Activated effector memory CD4-positive, alpha-beta T cell treated with anti-CD3 and anti-CD28 coated beads, Interleukin-2, amount 50 U/mL, for 16 hours (primary cell): ENCODE data around the gene KRT76.
A peak's percentile ranks its signal among the peaks of the same experiment; 100 is the strongest.

ENCODE experiments used
- DNase-seq: peaks from one replicate; pipeline ENCODE4 v3.0.0-alpha.2; 2020

Gene KRT76

DNA sequence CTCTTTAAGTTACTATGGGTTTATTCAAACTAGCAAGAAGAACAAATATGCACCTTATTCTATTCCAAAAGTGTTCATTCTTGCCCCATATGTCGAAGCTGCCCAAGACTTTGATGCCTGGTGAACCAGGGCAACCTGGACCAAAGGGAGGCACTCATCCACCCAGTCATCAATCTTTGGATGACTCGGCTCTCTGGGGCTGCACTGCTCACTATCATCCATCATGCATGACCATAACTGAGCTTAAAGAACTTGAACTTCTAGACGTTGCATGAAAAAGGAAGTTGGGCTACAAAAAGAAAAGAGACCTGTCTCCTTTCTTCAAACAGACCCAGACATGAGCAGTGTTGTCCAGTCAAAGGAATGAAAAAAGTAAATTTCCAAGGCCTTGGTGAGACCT, 35.6 kb upstream of the KRT76 start:
- no peak for DNase-seq

DNA sequence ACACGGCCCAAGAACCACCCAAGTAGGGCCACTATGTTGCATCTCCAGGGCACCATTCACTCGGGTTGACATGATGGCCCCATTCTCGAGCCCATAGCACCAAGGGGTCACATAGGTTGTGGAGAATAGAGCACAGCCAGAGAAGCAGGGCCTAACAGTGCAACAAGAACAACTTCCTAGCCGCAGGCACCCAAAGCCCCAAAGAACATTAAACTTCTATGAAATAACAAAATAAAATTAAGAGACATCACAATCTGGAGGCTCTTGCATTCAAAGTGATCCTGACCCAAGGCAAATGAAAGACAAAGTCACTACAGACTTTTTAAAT, 34.9 kb upstream of the KRT76 start:
- DNase-seq: no peak

DNA sequence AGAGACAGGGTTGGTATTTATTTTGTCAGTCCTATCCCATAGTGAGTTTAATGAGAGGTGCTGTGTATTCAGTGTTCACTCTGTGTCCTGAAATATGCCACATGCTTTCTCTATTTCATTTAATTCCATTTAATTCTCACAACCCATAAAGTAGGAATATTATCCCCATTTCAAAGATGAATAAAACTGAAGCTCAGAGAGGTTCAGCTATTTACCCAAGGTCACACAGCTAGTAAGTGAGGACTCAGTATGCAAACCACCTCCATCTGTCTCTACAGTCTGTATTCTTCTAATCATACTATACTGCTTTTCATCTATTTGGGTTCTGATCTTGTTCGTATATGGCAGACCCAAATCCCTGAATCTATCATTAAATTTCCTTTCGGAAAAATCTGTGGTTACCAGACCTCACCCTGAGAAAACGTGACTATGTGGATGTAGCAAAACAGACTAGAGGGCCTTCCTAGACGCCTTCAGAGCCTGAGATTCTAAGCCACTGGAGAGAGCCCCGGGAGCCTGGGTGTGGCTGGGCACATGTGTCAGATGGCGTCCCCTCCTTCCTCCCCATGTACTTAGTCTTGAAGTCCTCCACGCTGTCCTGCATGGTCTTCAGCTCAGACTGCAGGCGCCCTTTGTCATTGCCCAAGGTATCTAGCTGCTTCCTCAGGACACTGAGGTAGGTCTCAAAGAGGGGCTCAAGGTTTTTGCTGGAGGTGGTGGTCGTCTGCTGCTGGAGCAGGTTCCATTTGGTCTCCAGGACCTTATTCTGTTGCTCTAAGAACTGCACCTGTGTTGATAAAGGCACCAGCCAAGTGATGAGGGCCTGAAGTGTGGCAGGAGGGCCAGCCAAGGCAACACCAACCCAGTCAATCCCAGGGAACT, 34.3 kb upstream of the KRT76 start:
- DNase-seq: no peak

DNA sequence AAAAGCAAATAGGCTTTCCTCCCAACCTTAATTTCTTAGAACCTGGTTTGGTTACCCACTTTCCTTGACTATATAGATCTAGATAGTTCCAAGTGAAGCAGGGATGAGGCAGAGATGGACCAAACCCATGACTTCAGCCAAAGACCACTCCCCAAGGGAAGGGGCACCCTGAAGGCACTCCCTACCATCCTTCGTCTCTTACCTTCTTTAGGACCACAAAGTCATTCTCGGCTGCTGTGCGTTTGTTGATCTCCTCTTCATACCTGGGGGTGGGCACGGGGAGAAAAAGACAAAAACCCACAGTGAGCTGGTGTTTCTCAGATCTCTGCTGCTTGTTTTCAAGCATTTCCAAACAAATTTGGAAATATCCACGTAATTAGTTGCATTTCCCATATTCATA, 33.4 kb upstream of the KRT76 start:
- no peak for DNase-seq

DNA sequence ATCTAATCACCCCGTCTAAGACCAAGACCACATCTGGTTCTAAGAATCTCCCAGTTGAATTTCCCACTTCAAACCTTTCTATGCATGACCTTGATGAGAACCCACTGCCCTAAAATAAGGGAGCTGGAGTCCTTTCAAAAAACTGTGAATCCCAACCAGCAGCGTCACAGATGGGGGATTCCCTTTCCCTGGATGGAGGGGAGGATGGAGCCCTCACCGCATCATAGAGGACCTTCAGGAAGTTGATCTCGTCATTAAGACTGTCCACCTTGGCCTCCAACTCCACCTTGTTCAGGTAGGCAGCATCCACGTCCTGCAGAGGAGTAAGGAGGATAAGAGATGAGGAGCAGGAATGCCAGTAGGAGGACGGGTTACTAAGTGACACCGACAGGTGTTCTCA, 32.0 kb upstream of the KRT76 start:
- DNase-seq: no peak

DNA sequence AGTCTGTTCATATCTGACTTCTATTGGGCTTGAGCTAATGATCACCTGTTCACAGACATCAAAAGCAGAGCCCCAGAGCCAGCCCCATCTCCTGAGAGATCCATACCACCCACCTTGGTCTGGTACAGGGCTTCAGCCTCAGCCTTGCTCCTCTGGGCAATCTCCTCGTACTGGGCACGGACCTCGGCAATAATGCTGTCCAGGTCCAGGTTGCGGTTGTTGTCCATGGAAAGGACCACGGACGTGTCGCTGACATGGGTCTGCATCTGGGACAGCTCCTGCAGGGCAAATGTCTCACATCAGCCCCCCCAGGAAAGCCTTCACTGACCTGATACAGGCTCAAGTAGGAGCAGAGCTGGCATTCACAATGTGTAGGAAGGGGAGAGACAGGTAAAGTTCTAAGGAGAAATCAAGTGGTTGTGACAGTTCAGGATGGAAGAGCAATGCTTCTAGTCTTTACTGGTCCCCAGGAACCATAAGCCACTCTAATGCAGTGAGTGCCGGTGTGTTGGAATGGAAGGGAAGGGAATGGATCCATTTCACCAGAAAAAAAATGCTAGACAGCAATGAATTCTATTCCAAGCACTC, 31.5 kb upstream of the KRT76 start:
- DNase-seq: no peak

DNA sequence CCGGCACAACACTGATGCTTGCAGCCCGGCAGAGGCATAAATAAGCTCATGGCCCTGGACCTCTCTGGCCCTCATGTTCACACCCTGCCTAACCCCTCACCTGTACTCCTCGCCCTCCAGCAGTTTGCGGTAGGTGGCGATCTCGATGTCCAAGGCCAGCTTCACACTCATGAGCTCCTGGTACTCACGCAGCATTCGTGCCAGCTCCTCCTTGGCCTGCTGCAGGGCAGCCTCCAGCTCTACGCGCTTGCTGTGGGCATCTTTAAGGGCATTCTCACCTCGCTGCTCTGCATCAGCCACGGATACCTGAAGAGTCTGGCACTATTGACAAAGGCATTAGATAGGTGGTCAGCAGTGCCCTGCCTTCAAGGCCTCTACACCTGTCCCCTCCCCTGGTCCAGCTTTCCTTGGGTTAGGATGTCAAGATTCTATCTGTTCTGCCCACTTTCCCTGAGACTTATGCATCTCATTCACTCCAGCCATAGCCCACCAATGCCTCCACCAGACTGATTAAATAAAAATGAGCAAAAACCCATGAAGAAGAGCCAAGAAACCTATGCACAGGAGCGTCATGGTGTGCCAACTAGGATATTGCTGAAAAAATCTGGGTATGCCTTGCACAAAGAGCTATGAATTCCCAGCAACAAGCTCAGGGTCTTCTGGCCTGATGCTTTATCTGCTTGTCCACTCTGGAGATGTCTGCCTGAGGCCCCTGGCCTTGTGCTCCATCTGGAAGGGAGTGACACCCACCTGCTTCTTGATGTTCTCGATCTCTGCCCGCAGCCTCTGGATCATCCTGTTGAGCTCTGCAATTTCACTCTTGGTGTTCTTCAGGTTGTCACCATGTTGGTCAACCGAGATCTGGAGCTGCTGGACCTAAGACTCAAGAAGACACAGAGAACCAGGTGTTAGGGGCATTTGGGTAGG, 30.7 kb upstream of the KRT76 start:
- DNase-seq: no peak

DNA sequence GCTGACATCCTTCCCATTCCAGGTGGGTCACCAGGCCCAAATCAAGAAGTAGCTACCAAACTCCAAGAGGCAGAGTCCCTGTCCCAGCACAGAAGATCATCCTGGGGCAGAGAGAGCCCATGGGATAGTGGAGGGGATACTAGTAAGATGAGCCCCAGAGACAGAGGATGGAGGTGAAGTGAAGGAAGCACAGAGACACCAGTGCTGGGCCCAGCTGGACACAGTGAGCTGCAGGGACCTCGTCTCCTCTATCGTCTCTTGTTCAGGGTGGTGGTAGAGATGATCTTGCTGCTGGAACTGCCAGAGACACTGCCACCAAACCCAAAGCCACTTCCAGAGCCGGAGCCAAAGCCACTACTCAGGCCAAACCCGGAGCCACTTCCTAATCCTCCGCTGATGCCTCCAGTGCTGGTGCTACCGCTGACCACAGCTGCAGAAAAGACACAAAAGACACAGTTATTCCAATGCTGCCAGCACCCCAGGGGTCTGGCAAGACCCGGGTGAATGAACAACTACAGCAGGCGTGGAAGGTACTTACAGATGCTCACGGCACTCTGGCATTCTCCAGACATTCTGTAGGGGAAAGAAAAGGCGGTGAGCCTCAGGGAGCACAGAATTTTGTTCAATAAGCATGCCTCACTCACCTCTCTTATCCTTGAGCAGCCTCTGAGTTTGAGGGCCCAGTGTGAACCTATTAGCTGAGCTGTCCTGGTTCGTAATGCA, 29.8 kb upstream of the KRT76 start:
- peak; percentile 38 for DNase-seq

DNA sequence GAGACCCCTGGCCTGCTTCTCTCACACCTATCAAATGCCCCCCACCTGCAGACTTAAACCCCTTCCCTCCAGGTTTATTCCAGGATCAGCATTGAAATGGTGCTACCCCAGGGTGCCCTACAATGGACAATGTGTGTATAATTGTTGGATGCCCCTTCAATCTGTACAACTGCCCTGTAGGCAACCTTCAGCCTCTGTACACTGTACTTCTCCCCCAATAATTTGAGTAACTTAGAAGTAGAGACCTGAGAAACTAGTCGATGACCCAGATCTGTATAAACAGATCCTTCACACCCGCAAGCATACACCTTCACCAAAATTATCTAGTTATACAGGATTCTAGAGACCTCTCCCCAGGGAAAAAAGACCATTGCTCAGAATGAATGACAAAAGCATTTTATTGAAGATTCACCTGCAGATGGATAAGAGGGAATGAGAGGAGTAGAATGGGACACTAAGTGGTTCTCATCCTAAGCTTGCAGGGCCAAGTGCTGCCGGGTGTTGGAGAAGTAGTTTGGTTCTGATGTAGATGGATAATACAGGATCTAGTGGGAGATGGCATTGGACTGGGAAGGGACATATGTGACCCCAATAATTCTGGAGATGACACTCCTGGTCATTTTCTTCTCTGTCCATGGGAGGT, 29.1 kb upstream of the KRT76 start:
- no peak for DNase-seq

DNA sequence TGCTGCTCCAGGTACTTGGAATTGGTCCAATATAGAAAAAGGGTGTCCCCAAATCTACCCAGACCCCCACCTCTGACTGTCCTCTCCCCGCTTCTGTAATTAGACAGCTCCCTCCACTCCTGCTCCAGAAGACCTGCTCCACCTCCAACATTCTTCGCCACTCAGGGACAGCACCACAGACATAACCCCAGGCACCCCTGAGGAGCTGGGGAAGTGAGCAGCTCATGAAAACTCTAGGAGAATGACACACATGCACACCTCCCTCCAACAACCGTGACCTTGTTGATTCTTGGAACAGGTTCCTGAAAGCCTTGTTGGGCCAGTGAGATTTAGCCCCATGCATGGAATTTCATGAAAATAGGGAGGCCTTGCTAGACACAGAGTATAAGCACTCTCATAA, 28.6 kb upstream of the KRT76 start:
- DNase-seq: peak; percentile 5

DNA sequence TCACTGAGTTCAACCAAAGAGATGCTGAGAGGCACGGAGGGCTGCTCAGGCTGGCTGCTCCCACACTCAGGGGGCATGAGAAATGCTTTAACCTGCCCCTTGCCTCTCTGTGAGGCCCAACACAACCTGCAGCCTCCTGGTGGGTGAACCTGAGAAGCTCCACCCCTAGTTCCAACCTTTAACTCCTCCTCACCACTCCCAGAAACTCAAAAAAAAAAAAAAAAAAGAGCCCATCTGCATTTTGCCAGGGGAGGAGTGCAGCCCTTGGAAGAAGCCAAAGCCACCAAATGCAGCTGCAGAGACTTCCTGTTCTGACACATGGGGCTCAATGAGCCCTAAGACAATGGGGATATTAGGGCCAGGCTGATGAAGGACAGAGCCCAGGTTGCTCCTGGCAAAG, 27.9 kb upstream of the KRT76 start:
- no peak for DNase-seq

DNA sequence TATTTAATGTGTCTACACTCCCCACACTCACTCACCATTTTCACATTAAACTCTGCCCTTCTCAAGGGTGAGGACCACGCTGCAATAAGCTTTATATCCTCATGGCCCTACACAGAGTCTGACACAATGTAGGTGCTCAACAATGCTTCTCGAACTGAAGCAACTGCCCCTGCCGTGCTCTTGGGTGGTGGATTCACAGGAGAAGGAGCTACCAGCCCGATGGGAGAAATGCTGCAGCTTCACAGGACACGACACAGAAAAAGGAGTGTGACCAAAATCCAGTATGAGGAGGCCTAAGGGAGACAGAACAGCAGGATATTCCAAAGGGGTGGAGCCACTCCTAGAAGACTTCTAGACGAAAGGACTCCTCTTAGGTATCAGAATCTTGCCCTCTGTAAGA, 25.3 kb upstream of the KRT76 start:
- no peak for DNase-seq

DNA sequence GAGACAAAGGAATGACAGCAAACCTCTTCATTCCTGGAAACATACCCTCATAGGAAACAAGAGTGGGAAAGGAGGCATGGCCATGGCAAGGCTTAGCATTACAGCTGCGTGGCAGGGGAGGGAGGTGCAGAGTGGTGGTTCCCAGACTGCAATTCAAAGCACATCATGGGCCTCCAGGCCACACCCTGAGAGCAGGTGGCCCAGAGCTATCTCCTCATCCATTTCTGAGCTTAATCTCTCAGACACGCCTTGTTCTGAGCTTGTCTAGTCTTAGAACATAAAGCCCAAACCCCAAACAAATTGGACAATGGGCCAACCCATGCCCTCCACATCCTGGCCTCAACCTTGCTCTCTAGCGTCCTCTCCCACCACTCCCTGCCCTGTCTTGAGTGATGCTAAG, 24.6 kb upstream of the KRT76 start:
- no peak for DNase-seq

DNA sequence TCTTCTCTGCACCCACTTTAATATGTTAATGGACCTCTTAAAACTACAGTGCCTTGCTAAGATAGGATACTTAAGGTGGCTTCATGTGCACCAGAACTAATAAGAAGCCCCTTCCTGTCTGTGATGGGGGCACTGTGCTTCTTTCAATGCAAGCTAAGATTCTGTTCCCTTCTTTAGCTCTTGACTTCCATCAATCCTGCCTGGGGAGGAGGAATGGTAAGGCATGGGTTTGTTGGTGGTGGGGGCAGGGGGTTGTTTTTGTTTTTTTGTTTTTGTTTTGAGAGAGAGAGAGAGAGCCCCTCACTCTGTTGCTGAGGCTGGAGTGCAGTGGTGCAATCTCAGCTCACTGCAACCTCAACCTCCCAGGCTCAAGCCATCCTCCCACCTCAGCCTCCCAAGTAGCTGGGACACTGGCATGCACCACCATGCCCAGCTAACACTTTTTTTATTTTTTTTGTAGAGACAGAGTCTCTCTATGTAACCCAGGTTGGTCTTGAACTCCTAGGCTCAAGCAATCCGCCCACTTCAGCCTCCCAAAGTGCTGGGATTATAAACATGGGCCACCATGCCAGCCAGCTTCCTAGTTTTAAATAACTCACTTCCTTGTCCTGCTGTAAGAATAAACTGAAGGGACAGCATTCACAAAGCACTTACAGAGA, 23.2 kb upstream of the KRT76 start:
- no peak for DNase-seq

DNA sequence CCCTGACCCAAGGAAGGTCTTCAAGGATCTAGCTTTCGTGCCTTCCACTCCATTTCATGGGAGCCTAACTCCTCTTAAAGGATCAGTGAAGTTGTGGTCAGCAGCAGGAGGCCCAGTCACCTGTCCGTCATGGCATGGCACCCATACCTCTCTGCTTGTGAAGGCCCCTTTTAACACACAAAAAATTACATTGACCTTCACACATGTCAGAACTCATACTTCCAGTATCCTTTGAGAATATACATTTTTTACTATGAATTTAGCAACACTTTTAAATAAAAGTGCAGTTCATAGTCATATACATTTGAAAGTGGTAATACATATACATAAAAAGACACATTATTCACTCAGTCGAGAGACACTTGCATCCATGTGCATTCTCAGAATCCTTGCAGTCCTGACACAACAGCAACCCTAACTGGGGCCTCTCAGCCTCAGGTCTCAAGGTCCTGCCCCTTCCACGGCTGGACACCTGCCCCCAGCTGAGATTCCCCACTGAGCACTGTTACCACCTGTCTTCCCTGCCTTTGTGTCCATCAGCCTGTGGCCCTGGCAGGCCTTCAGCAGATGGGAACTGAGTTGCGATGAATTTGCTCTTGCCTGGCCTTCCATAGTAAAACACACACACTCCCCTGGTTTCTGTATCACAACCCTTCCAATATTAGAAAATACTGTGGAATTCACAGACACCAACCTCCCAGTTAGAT, 22.5 kb upstream of the KRT76 start:
- DNase-seq: no peak

DNA sequence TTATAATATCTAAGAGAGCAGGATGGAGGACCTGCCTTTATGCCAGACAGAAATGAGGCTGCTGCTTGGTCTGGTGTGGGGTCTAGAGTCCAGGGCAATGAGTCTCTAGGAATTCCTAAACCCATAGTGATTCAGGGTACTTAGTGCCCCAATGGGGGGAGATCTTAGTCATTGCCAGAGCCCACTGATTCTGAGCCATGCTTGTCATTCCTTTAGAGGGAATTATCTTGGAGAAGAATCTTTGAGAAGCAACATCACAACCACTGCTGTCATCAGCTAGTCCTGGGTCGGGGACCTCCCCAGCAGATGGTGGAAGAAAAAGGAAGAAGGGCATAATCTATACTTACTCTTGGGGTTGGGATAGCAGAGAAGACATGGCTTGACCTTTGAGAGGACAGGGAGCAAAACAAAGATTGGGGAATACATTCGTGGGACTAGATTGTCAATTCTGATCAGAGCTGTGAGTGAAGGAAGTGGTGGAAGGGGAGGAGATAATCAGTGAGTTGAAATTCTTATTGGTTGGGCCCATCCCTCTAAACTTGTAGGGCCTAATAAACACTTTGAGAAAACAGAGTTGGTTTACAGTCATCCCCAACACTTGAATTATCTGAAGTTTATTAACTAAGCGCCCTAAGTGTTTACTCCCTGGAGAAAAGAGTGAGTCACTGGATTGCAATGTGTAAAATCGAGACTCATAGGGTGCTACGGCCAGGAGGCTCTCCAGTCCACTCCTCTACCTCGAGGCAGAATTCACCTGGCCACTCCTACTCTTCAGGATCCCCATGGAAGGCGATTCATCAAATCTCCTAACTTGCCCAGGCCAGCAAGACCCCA, 21.7 kb upstream of the KRT76 start:
- DNase-seq: no peak

DNA sequence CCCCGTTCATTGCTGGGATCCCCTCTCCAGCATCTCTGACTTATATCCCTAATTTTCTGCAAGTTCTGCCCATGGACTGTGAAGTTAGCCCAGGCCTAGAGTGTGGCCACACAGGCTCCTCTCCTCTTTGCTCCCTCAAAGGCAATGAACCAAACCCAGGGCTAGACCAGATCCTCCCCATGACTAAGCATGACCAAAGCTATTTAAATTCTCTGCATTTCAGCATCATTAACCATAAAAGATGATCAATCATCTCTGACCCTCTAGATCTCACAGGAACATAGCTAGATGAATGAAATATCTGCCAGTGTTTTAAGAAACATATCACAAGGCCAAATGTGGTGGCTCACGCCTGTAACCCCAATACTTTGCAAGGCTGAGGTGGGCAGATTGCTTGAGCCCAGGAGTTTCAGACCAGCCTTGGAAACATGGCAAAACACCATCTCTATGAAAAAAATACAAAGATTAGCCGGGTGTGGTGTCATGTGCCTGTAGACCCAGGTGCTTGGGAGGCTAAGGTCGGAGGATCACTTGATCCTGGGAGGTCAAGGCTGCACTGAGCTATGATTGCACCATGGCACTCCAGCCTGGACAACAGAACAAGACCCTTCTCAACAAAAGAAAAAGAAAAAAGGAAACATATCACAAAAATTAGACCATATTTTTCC, 21.0 kb upstream of the KRT76 start:
- no peak for DNase-seq

DNA sequence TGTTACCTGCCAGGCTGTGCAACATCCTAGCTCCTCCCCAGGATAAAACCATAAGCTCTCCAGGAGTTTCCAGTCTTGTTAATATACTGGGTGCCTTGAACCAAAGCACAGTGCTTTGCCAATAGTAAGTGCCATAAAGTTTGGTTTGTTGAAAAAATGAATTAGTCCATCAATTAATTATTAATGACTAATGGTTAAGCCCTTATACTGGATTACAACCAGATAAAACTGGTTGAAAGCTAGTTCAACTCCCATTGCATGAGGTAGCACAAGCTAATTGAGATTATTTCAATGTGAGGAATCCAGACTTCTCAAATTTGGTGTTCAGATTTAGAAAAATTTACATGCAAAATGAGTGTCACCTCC, 20.4 kb upstream of the KRT76 start:
- no peak for DNase-seq

DNA sequence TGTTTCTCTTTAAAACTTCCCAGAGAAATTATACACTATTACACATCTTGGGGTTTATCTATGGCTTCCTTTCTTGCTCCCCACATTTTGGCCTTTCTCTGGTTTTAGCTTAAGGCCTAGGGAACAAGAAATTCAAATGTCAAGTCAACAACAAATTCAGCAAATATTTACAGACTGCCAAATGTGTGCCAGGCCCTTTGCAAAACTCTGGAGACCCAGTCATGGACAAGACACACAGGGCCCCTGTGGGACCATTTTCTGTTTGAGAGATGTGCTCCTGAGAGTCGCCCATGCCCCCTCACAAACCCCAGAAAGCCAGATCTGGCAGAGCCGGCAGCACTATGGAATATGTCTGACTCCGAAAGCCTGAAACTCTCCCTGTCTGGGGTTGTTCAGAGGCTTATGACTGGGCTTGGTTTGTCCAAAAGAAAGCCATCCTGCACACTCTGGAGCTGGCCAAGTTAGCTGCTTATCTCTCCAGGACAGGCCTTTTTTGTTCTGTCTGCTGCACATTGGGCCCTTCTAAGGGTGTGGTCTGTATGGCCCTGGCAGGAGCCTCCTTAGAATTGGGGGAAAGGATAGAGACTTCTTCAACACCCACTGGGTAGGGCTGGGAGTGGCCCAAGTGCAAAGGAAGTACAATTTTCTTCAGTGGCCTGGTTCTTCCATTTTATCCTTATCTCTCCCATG, 19.8 kb upstream of the KRT76 start:
- no peak for DNase-seq
